PC-3 (cell line): ENCODE measurements around the gene HS3ST5.

Source experiments
- CTCF ChIP-seq: fragments of 300-600 bp; sonication (generic); conservative IDR thresholded peaks from 2 replicates; pipeline ENCODE4 v1.5.1; 2017; ENCODE audit warnings: antibody characterized with exemption, low read depth, mild to moderate bottlenecking, low read length
- EZH2 ChIP-seq: fragments of 300-600 bp; sonication (generic); IDR thresholded peaks from one replicate; pipeline ENCODE4 v1.6.1; 2017; ENCODE audit warnings: antibody characterized with exemption, mild to moderate bottlenecking, low read length; ENCODE audit not compliant: unreplicated experiment

GRCh38 chr6:114125576-114125975 lies 217.2 kb downstream of the HS3ST5 start:
- TF ChIP-seq CTCF (no peak), EZH2 (no peak)
